Ovary (tissue), 9 donors: Measurements from ENCODE around the gene CNOT6. TPM values are rescaled to one million over a fixed set of nuclear protein-coding genes. Genes with fewer than 3 reads are reported as not detected.

Experiments
- DNase-seq, 5 donors: peaks; one replicate each; pipeline ENCODE4 v3.0.0-alpha.2; 2019 to 2020
- H3K27ac ChIP-seq, 2 donors: fragments of 200-600 bp; one replicate each; pipeline versions ENCODE4 v1.5.1 to v1.8.0; 2019 to 2022
- H3K27me3 ChIP-seq: fragments of 200-600 bp; one replicate; pipeline ENCODE4 v1.8.0; 2022
- H3K36me3 ChIP-seq: fragments of 200-600 bp; sonication (generic); one replicate; pipeline ENCODE4 v1.5.1; 2019
- H3K4me1 ChIP-seq: one replicate; pipeline ENCODE4 v1.8.1; 2013; ENCODE audit warnings: mild to moderate bottlenecking, moderate library complexity; ENCODE audit not compliant: insufficient read depth
- H3K4me3 ChIP-seq: fragments of 200-600 bp; sonication (generic); one replicate; pipeline ENCODE4 v1.5.1; 2017
- H3K9me3 ChIP-seq, 2 donors: fragments of 200-600 bp in 1 of 2; sonication (generic) in 1 of 2; one replicate each; pipeline versions ENCODE4 v1.5.1 to v1.8.1; 2013 to 2019; ENCODE audit warnings: mild to moderate bottlenecking in 1 of 2, moderate library complexity in 1 of 2
- CTCF ChIP-seq, 3 donors: fragments of 450-650 bp in 2 of 3; fragments of 200-600 bp in 1 of 3; IDR thresholded peaks; one replicate each; pipeline versions ENCODE4 v1.5.1 to v1.8.0; 2016 to 2022; ENCODE audit warnings: antibody characterized with exemption in 3 of 3, mild to moderate bottlenecking in 1 of 3
- EP300 ChIP-seq: sonication (generic); formaldehyde crosslinking; IDR thresholded peaks from one replicate; pipeline ENCODE4 v1.6.1; 2017; ENCODE audit warnings: antibody characterized with exemption
- POLR2A ChIP-seq: fragments of 450-650 bp; IDR thresholded peaks from one replicate; pipeline ENCODE4 v1.6.1; 2017; ENCODE audit warnings: antibody characterized with exemption, mild to moderate bottlenecking, moderate library complexity
- whole genome bisulfite sequencing, 3 donors: extraction: QIAGEN DNeasy Blood & Tissue Kit in 1 of 3; methylation state at CpG; one replicate each; pipeline versions ENCODE4 v1.1.5 to v1.1.7; 2013 to 2017; 5-methylcytosine and 5-hydroxymethylcytosine counted together
- intact Hi-C, 4 donors: fragments of 100-400 bp; cut with DNase I; formaldehyde crosslinking; loops; one replicate each; pipeline versions ENCODE4 v1.11.0 to v1.15.1; 2022 to 2023
- polyA plus RNA-seq, 2 donors: library from polyadenylated mRNA; stranded (reverse); fragments of 200-250 nt in 1 of 2; fragments of 350-450 nt in 1 of 2; fragmentation: Illumina TruSeq in 1 of 2; extraction: RNeasy Lipid Tissue Mini Kit (QIAGEN cat#74804) in 1 of 2; gene quantifications; one replicate each; pipeline ENCODE4 v1.2.3, GENCODE V29; 2013 to 2014
- total RNA-seq, 7 donors: library from RNA; depleted of rRNA in 2 of 7; stranded (reverse); fragments of >200 nt in 2 of 7; fragmentation: NEBNext Ultra II Directional in 3 of 7; extraction: Animal tissue kit (Norgen Biotek cat#: 25700) in 3 of 7; gene quantifications; one replicate each; pipeline versions ENCODE4 v1.1.0 to v1.2.4, GENCODE V29; 2016 to 2023
- donor health status: DM: no; HTN: no; CAD: no; lungs with moderate emphysema.
- donor health status: DM: no; HTN: no; CAD: no.
- donor health status: Bipolar disorder and iron deficiency.
- donor health status: DM: yes; HTN: yes; CAD: no.
- donor health status: DM: no; HTN: no; CAD: no.
- donor health status: DM: yes; HTN: yes; CAD: no.

The CNOT6 gene
- total and polyA plus RNA-seq, 9 donors: 10.3 to 24.9 (median 16.4) TPM

GRCh38 chr5:180460834-180461233 is 33.3 kb upstream of the CNOT6 start:
- TF ChIP-seq POLR2A (no peak), CTCF (IDR thresholded peaks at IDR 0.05) (no peak), EP300 (no peak)
- intact Hi-C loops: loop anchor here in 1 of 4 donors (10.0 kb wide), 1 partner anchor 166 kb away; the partner anchor contains the start of gene MAPK9

GRCh38 chr5:180461303-180461702 is 32.9 kb upstream of the CNOT6 start:
- no peaks in the 10 kb centered on the region for H3K36me3 ChIP-seq
- no peak overlapping the region for H3K4me3 ChIP-seq
- no peak overlapping the region for H3K27ac ChIP-seq
- no peaks in the 10 kb centered on the region for H3K9me3 ChIP-seq
- no peak for DNase-seq
- 71 to 77% (median 74%) methylated on average over 8 to 9 of the region's 9 CpGs for WGBS, 3 donors
- intact Hi-C loops: loop anchor here in 1 of 4 donors (10.0 kb wide), 1 partner anchor 167 kb away; the partner anchor contains the start of gene MAPK9
- TF ChIP-seq EP300 (no peak), POLR2A (no peak), CTCF (IDR thresholded peaks at IDR 0.05) (no peak)
- no peaks in the 10 kb centered on the region for H3K4me1 ChIP-seq
- H3K27me3 ChIP-seq: no peaks in the 10 kb centered on the region

More at GRCh38 chr5:180460834-180461233, 33.3 kb upstream of the CNOT6 start:
- Histone ChIP-seq H3K27me3 (no peaks in the 10 kb centered on the region), H3K9me3 (no peaks in the 10 kb centered on the region), H3K36me3 (no peaks in the 10 kb centered on the region), H3K27ac (no peak overlapping the region), H3K4me1 (no peaks in the 10 kb centered on the region), H3K4me3 (no peak overlapping the region)
- DNase-seq: no peak
- WGBS, 3 donors: 91 to 94% (median 93%) methylated on average over 10 of the region's 10 CpGs

- no peaks in the 10 kb centered on the region for H3K4me1 ChIP-seq
- H3K9me3 ChIP-seq: no peaks in the 10 kb centered on the region
- H3K4me3 ChIP-seq: no peak overlapping the region
- intact Hi-C loops: loop anchor here in 1 of 4 donors (10.0 kb wide), 1 partner anchor 169 kb away; the partner anchor contains the start of gene MAPK9
- no peaks in the 10 kb centered on the region for H3K36me3 ChIP-seq
- 61 to 70% (median 64%) methylated on average over 8 of the region's 8 CpGs for WGBS, 3 donors
- no peak overlapping the region for H3K27ac ChIP-seq
- no peak for DNase-seq
- no peak for TF ChIP-seq POLR2A
- no peak for TF ChIP-seq EP300
- TF ChIP-seq CTCF (IDR thresholded peaks at IDR 0.05): no peak
- no peaks in the 10 kb centered on the region for H3K27me3 ChIP-seq
Measured at GRCh38 chr5:180463216-180463900, 30.8 kb upstream of the CNOT6 start.

GRCh38 chr5:180463916-180464602 is 30.1 kb upstream of the CNOT6 start:
- Histone ChIP-seq H3K36me3 (no peaks in the 10 kb centered on the region), H3K27me3 (no peaks in the 10 kb centered on the region), H3K4me1 (no peaks in the 10 kb centered on the region), H3K4me3 (no peak overlapping the region), H3K27ac (no peak overlapping the region), H3K9me3 (no peaks in the 10 kb centered on the region)
- intact Hi-C loops: loop anchor here in 1 of 4 donors (10.0 kb wide), 1 partner anchor 169 kb away; the partner anchor contains the start of gene MAPK9
- DNase-seq: no peak
- 55 to 81% (median 67%) methylated on average over 13 of the region's 13 CpGs for WGBS, 3 donors
- TF ChIP-seq POLR2A (no peak), EP300 (no peak), CTCF (IDR thresholded peaks at IDR 0.05) (no peak)
